Psoas muscle (tissue), 8 donors: ENCODE measurements around the gene SPON1. TPM values are rescaled to one million over a fixed set of nuclear protein-coding genes. Genes with fewer than 3 reads are reported as not detected.
"Not testable (repeated sequence)": the region's sequence is repeated elsewhere in the genome, so short reads cannot be mapped to it uniquely, and the experiment has no call there.

Experiments used
- ATAC-seq, 4 donors: fragments of 200-7000 bp; cut with Tn5 transposase; one replicate each; pipeline ENCODE4 v1.9.1; 2020; ENCODE audit warnings: moderate library complexity in 3 of 4, mild to moderate bottlenecking in 2 of 4
- DNase-seq, 2 donors: peaks; one replicate each; pipeline ENCODE4 v3.0.0-alpha.2; 2020
- H3K27ac ChIP-seq: fragments of 200-600 bp; one replicate; pipeline ENCODE4 v1.8.0; 2022
- H3K27me3 ChIP-seq, 3 donors: fragments of 200-600 bp in 1 of 3; one replicate each; pipeline versions ENCODE4 v1.6.1 to v1.8.0; 2013 to 2022; ENCODE audit warnings: low read length in 2 of 3, mild to moderate bottlenecking in 2 of 3, moderate library complexity in 1 of 3; ENCODE audit not compliant: insufficient read depth in 3 of 3
- H3K36me3 ChIP-seq, 2 donors: fragments of 200-600 bp in 1 of 2; one replicate each; pipeline versions ENCODE4 v1.6.1 to v1.8.0; 2013 to 2022; ENCODE audit warnings: low read depth in 1 of 2, mild to moderate bottlenecking in 1 of 2, moderate library complexity in 1 of 2; ENCODE audit not compliant: insufficient read depth in 1 of 2
- H3K4me1 ChIP-seq: fragments of 200-600 bp; one replicate; pipeline ENCODE4 v1.8.0; 2022
- H3K4me3 ChIP-seq: fragments of 200-600 bp; one replicate; pipeline ENCODE4 v1.8.0; 2022; ENCODE audit warnings: mild to moderate bottlenecking
- H3K9me3 ChIP-seq: fragments of 200-600 bp; one replicate; pipeline ENCODE4 v1.8.0; 2022
- WGBS, 3 donors: extraction: QIAGEN DNeasy Blood & Tissue Kit; methylation state at CpG; one replicate each; pipeline versions ENCODE4 v1.1.6 to v1.1.7; 2013; 5-methylcytosine and 5-hydroxymethylcytosine counted together
- intact Hi-C, 2 donors: fragments of 100-400 bp; cut with DNase I; formaldehyde crosslinking; loops; one replicate each; pipeline versions ENCODE4 v1.11.0 to v1.14.2; 2022
- polyA plus RNA-seq, 3 donors: library from polyadenylated mRNA; stranded (reverse); fragments of 200-250 nt; gene quantifications; one replicate each; pipeline ENCODE4 v1.2.3, GENCODE V29; 2013
- total RNA-seq, 4 donors: library from RNA; stranded (reverse); fragmentation: NEBNext Ultra II Directional in 2 of 4; extraction: Animal tissue kit (Norgen Biotek cat#: 25700) in 2 of 4; gene quantifications; one replicate each; pipeline versions ENCODE4 v1.2.1 to v1.2.4, GENCODE V29; 2021 to 2023
- TF ChIP-seq, protein P1 (sequence below): fragments of 200-600 bp; IDR thresholded peaks from one replicate; pipeline ENCODE4 v1.8.0; 2022; ENCODE audit warnings: antibody characterized with exemption
- donor health status: healthy with polysubstance abuse.
- donor health status: DM: no; HTN: no; CAD: no; lungs with moderate emphysema.
- donor health status: Bipolar disorder and iron deficiency.
- donor health status: healthy.
- donor health status: DM: yes; HTN: yes; CAD: no.
- donor health status: DM: no; HTN: no; CAD: no.
- donor health status: DM: no; HTN: no; CAD: no.
- donor health status: DM: yes; HTN: yes; CAD: no.

Gene SPON1
- total and polyA plus RNA-seq, 7 donors: 0.24 to 1.6 (median 1.2) TPM

DNA sequence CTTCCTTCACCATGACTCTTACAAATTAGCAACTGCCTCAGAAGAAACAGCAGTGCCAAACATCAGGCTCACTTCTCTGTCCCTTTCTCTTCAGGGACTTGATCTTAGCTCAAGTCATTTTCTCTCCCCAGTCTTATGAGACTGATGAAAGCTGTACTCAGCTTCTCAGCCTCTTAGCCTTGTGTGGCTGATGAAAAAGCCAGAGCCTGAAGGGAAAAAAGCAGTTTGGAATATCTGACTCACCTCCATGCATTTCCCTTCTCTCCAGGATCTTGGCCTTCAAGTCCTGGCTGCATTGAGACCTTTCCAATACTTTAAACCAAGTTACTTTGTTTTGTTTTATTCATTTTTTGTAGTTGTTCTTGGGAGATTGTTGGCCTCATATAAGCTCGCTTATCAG, 195.9 kb downstream of the SPON1 start:
- TF ChIP-seq, protein P1, sequence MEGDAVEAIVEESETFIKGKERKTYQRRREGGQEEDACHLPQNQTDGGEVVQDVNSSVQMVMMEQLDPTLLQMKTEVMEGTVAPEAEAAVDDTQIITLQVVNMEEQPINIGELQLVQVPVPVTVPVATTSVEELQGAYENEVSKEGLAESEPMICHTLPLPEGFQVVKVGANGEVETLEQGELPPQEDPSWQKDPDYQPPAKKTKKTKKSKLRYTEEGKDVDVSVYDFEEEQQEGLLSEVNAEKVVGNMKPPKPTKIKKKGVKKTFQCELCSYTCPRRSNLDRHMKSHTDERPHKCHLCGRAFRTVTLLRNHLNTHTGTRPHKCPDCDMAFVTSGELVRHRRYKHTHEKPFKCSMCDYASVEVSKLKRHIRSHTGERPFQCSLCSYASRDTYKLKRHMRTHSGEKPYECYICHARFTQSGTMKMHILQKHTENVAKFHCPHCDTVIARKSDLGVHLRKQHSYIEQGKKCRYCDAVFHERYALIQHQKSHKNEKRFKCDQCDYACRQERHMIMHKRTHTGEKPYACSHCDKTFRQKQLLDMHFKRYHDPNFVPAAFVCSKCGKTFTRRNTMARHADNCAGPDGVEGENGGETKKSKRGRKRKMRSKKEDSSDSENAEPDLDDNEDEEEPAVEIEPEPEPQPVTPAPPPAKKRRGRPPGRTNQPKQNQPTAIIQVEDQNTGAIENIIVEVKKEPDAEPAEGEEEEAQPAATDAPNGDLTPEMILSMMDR: no peak
- Histone ChIP-seq H3K9me3 (peaks cover 16% of the 10 kb centered on the region), H3K36me3 (no peaks in the 10 kb centered on the region), H3K27ac (no peak overlapping the region), H3K4me1 (no peaks in the 10 kb centered on the region), H3K4me3 (no peak overlapping the region), H3K27me3 (no peaks in the 10 kb centered on the region)
- DNase-seq: no peak
- no peak for ATAC-seq
- WGBS, 3 donors: 90 to 97% (median 90%) methylated on average over 1 of the region's 1 CpG
- intact Hi-C loops: no loop called here

DNA sequence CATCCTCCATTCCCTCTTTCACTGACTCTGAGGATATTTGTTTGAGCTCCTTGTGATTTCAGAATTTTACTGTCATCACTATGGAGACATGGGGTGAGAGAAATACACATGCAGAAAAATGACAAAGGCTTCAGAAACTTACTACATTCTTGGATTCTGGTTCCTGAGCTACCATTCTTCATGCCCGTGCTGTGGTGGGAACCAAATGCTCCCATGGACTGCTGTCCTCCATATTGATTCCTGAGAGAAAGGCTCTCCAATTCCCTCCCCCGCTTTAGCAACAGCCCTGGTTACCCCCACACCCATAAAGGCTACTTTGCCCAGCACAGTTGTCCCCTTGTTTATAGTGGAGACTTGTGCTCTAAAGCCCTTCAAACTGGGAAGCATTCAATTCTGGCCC, 201.1 kb downstream of the SPON1 start:
- TF ChIP-seq, protein P1: no peak
- WGBS, 3 donors: 77 to 91% (median 89%) methylated on average over 2 of the region's 2 CpGs
- DNase-seq (no peak), ATAC-seq (no peak)
- Histone ChIP-seq H3K27me3 (no peaks in the 10 kb centered on the region), H3K27ac (no peak overlapping the region), H3K4me3 (no peak overlapping the region), H3K4me1 (no peaks in the 10 kb centered on the region), H3K9me3 (no peaks in the 10 kb centered on the region), H3K36me3 (no peaks in the 10 kb centered on the region)
- intact Hi-C loops: no loop called here

DNA sequence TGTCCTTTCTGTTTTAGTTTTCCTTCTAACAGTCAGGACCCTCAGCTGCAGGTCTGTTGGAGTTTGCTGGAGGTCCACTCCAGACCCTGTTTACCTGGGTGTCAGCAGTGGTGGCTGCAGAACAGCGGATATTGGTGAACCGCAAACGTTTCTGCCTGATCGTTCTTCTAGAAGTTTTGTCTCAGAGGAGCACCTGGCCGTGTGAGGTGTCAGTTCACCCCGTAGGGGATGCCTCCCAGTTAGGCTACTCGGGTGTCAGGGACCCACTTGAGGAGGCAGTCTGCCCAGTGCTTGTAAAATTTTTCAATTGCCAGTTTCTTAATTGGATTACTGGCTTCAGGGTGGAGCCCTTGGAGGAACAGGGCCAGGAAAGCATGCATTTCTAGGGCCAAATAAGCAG, 211.2 kb downstream of the SPON1 start:
- H3K9me3 ChIP-seq, ATAC-seq, DNase-seq, H3K27me3 ChIP-seq, H3K36me3 ChIP-seq, H3K27ac ChIP-seq, H3K4me3 ChIP-seq, intact Hi-C loops, H3K4me1 ChIP-seq: not testable (repeated sequence)
- WGBS, 3 donors: 77 to 88% (median 79%) methylated on average over 7 of the region's 7 CpGs

DNA sequence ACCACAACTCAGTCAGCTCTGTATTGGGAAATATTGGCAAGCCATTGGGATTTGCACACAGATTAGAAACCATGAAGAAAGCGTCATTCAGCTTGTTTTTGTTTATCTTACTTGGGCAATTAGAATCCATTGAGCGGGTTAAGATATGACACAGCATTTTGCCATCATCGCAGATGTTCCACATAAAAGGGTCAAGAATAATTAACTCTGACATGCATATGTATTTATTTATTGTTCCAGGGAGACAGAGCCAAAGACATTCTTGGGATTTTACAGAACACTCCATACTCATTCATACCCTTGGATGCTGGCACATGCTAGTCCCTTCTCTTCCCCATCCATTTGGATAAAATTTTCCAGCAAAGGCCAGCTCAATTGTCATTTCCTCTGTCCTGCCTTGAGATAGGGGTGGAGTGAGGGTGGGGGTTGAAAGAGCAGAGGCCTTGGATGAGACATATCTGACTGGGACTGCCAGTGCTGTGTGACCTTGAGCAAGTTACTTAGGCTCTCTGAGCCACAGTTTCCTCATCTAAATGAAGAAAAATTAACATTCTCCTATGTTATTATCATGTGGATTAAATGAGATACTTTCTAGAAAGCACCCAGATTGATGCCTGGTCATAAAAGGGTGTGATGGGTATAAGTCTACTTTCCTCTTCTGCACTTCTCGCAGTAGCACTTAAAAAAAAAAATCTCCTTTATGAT, 216.7 kb downstream of the SPON1 start:
- intact Hi-C loops: no loop called here
- peak in 3 of 4 donors; percentile 33 to 64 (median 47) for ATAC-seq
- Histone ChIP-seq H3K9me3 (no peaks in the 10 kb centered on the region), H3K36me3 (no peaks in the 10 kb centered on the region), H3K4me3 (no peak overlapping the region), H3K4me1 (no peaks in the 10 kb centered on the region), H3K27me3 (peaks cover 0 to 3% (median 0%) of the 10 kb centered on the region in 3 donors), H3K27ac (no peak overlapping the region)
- WGBS, 3 donors: 46 to 66% (median 48%) methylated on average over 4 of the region's 4 CpGs
- DNase-seq: no peak
- TF ChIP-seq, protein P1: no peak

DNA sequence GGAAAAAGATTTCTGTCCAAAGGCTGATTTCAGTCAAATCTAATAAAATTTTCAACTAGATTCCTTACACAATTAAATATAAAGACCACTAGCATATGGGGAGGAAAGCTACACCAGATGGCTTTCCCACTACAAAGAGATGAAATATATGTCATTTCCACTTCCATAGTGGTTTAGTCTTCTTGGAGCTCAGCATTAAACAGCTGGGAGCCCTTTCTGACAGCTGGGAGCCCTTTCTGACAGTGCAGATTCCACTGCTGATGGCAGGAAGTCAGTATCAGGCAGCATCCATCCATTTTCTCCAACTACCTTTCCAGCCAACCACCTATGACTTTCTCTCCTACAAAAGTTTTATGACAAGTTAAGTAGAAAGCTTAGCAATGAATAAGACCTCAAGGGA, 218.6 kb downstream of the SPON1 start:
- ATAC-seq (no peak), DNase-seq (no peak)
- H3K27ac ChIP-seq: no peak overlapping the region
- H3K27me3 ChIP-seq: peaks cover 0 to 1% (median 0%) of the 10 kb centered on the region in 3 donors
- intact Hi-C loops: no loop called here
- no peaks in the 10 kb centered on the region for H3K9me3 ChIP-seq
- no peak overlapping the region for H3K4me3 ChIP-seq
- H3K4me1 ChIP-seq: no peaks in the 10 kb centered on the region
- H3K36me3 ChIP-seq: no peaks in the 10 kb centered on the region
- TF ChIP-seq, protein P1: no peak
